SH-SY5Y (cell line): ENCODE results near the gene SIPA1L3.

Experiments used
- GATA2 ChIP-seq: IDR thresholded peaks from 2 replicates; pipeline ENCODE4 v1.6.1; 2011; ENCODE audit warnings: mild to moderate bottlenecking, low read depth, low read length
- GATA3 ChIP-seq: IDR thresholded peaks from 2 replicates; pipeline ENCODE4 v1.6.1; 2011; ENCODE audit warnings: low read depth, mild to moderate bottlenecking, low read length, moderate library complexity

Gene SIPA1L3

GRCh38 chr19:38021352-38021751 lies 114.3 kb downstream of the SIPA1L3 start:
- no peak for TF ChIP-seq GATA2
- TF ChIP-seq GATA3: no peak

- TF ChIP-seq GATA3: no peak
- no peak for TF ChIP-seq GATA2
Observed at GRCh38 chr19:38022791-38023670, 116.0 kb downstream of the SIPA1L3 start.

- TF ChIP-seq GATA3 (no peak), GATA2 (no peak)
Observed at GRCh38 chr19:38023671-38024541, 116.9 kb downstream of the SIPA1L3 start.

DNA sequence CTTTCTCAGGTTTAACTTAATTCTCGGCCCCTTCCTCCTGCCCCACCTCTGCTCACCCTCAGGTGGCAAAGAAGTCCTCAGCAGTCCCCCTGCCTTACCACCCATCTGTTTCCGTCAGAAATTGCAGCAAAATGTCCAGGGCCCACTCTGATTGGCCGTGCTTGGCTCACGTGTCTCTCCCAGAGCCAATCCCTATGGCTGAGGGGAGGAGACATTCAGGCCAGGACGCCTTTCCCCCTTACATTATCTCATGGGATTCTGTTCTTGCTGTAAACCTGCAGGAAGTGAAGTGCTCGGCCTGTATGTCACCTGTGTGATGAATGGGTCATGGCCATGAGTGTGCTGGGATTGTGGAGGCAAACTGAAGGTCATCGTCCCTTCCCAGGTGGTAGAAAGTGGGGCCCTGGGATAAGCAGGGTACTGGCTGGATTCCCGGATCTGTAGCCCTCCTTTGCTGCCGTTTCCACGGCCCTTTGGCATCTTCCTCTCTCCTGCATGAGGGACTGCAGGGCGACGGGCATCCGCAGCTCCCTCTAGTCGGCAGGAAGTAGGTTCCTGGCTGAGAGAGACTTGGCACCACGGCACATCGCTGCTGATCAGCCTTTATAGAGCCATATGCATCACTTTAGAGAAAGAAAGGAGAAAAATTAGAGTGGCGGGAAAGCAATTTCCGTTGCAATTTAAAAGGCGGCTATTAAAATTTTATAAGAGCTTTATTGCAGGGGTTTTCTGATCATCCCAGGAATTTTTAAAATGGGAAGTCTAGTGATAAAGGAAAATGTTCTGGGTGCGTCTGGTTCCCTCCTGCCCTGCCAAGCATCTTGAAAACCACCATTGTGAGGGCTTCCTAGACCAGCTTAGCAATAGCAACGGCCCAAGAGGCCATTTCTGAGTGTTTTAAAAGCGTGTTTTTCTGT lies 118.2 kb downstream of the SIPA1L3 start:
- TF ChIP-seq GATA2 (no peak), GATA3 (no peak)

- TF ChIP-seq GATA3: no peak
- no peak for TF ChIP-seq GATA2
Observed at GRCh38 chr19:38025909-38026307, 118.9 kb downstream of the SIPA1L3 start.

DNA sequence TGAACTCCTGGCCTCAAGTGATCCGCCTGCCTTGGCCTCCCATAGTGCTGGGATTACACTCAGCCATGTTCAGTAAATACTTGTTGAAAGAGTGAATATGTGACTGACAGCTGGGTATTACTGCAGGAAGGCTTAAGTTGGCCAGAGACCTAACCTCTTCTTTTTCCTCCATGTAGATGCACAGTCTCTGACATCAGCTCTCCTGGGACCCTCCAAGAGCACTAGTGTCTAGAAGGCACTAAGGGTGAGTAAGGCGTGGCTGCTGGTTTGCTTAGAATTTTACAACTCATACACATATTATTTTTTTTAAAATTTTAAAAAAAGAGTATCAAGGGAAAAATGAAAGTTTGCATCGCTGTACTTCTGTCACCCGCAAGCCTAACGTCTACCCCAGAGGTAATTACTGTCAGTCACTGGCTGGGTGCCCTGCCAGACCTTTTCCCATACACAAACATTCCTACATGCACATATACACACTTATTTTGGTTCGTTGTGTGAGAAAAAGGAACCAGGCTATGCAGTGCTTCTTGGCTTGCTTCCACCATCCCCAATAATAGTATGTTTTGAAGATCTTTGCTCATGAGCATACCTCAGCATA lies 122.0 kb downstream of the SIPA1L3 start:
- TF ChIP-seq GATA3: no peak
- TF ChIP-seq GATA2: no peak

GRCh38 chr19:38030686-38031422 lies 123.8 kb downstream of the SIPA1L3 start:
- TF ChIP-seq GATA2 (no peak), GATA3 (no peak)

GRCh38 chr19:38031423-38031770 lies 124.4 kb downstream of the SIPA1L3 start:
- TF ChIP-seq GATA3: no peak
- TF ChIP-seq GATA2: no peak

GRCh38 chr19:38032151-38032550 lies 125.1 kb downstream of the SIPA1L3 start:
- TF ChIP-seq GATA3 (no peak), GATA2 (no peak)

GRCh38 chr19:38032951-38033350 lies 125.9 kb downstream of the SIPA1L3 start:
- TF ChIP-seq GATA2 (no peak), GATA3 (no peak)

DNA sequence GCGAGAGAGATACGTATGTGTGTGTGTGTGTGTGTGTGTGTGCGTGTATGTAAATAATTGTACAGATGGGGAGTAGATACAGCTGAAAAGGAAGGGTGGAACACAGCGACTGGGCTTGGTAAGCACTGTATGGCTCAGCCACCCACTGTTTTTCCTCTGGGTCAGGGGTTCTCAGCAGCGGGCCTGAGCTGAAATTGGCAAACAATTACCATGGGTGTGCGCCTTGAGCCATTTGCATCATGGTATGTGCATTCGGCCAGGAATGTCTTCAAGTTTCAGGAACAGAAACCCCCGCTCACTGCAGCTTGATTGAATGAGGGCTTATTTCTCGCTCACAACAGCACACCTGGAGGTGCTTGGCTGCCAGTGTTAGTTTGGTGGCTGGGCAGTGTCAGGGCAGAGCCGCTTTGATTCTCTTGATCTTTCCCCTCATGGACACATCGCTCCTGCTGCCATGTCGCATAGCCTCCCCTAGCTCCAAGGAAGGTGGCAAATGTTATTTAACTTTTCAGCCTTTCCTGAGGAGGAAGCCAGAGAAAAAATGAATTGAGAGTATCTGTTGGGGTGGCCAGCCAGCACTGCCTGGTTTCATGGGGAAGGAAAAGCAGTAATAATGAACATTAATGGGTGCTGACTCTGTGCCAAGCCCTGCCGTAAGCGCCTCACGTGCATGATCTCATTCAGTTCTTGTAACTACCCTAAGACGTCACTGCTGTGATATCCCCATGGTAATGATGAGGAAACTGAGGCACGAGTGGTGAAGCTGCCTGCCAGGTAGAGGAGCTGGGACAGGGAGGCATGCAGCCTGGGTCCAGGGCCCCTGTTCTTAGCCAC lies 126.9 kb downstream of the SIPA1L3 start:
- TF ChIP-seq GATA2: no peak
- TF ChIP-seq GATA3: no peak

DNA sequence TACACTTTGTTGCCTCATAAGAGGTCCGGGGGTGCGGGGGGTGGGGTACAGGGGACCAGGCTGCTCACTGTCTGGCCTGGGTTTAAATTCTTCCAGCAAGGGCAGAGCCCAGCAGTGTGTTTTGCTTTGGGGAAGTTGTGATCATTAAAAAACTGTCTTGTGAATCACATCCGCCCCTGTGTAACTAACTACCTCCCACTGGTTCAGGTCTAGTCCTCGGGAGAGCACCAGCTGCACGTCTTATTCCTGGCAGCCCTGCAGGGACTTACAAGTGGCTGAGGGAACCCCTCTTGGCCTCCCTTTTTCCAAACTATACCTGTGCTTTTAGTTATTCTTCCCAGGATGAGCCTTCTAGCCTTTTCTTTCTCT lies 127.5 kb downstream of the SIPA1L3 start:
- TF ChIP-seq GATA3 (no peak), GATA2 (no peak)
